PC-9 (cell line): ENCODE measurements around the gene TTC27.

Experiments used
- CTCF ChIP-seq: fragments of 200-600 bp; sonication (generic); conservative IDR thresholded peaks from 2 replicates; pipeline ENCODE4 v1.6.1; 2017; ENCODE audit warnings: mixed run types, antibody characterized with exemption, mild to moderate bottlenecking, moderate library complexity
- EZH2 ChIP-seq: fragments of 200-600 bp; sonication (generic); IDR thresholded peaks from 2 replicates; pipeline ENCODE4 v1.8.0; 2017; ENCODE audit warnings: antibody characterized with exemption, low read depth

GRCh38 chr2:32663864-32664263 lies 36.0 kb downstream of the TTC27 start:
- TF ChIP-seq CTCF, result no peak
- no peak for TF ChIP-seq EZH2
